Activated T-cell treated with anti-CD3 and anti-CD28 coated beads, Interleukin-2, amount 50 U/mL, for 72 hours (primary cell): ENCODE results near the gene DRD2. TPM values are rescaled to one million over a fixed set of nuclear protein-coding genes. Genes with fewer than 3 reads are reported as not detected.

Experiments
- ATAC-seq, 2 donors: fragments of 150-1000 bp; cut with Tn5 transposase; replicated peaks in 1 of 2; 2 replicates each; pipeline ENCODE4 v1.10.0; 2021; ENCODE audit warnings: moderate library complexity in 2 of 2, mild to moderate bottlenecking in 1 of 2
- DNase-seq, 2 donors: peaks; one replicate each; pipeline ENCODE4 v3.0.0; 2021 to 2022; ENCODE audit warnings: mixed read lengths in 1 of 2
- H3K27ac Mint-ChIP-seq: one replicate; pipeline ENCODE4 v1.8.0; 2022; ENCODE audit warnings: mild to moderate bottlenecking, moderate library complexity, mixed read lengths
- H3K27me3 Mint-ChIP-seq: one replicate; pipeline ENCODE4 v1.8.0; 2022; ENCODE audit warnings: low read depth, mixed read lengths
- H3K36me3 Mint-ChIP-seq, 2 donors: one replicate each; pipeline ENCODE4 v1.8.0; 2022; ENCODE audit warnings: mixed read lengths in 2 of 2, mild to moderate bottlenecking in 1 of 2; ENCODE audit not compliant: insufficient read depth in 2 of 2
- H3K4me1 Mint-ChIP-seq: one replicate; pipeline ENCODE4 v1.8.0; 2022; ENCODE audit warnings: low read depth, mixed read lengths
- H3K4me3 Mint-ChIP-seq, 2 donors: one replicate each; pipeline ENCODE4 v1.8.0; 2022; ENCODE audit warnings: mild to moderate bottlenecking in 2 of 2, mixed read lengths in 2 of 2, moderate library complexity in 2 of 2
- H3K9me3 Mint-ChIP-seq, 2 donors: one replicate each; pipeline ENCODE4 v1.8.0; 2022; ENCODE audit warnings: mixed read lengths in 2 of 2
- total RNA-seq, 2 donors: library from RNA; stranded (reverse); gene quantifications; one replicate each; pipeline ENCODE4 v1.2.3, GENCODE V29; 2022

Gene DRD2
- total RNA-seq, 2 donors from 2014 or later = 0.12 to 0.30 TPM

DNA sequence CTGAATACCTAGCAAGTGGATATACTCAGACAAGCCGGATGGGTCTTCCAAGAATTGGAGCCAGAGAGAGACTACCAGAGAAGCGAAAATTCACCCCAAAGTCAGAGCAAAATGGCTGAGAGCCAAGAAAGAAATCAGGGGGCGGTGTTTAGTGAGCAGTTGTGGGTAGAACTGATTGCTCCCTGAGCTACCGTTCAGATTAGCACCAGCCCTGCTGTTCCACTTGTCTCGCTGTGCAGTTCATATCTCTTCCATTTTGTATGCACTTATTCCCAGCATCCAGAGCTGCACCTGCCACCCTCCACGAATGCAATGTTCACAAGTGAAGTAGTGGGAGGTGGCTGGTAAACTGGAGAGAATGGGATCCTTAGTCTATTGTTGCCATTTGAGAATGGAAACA lies 25.5 kb downstream of the DRD2 start:
- no peak overlapping the region for H3K27ac Mint-ChIP-seq
- ATAC-seq = no peak
- no peaks in the 10 kb centered on the region for H3K36me3 Mint-ChIP-seq
- H3K9me3 Mint-ChIP-seq = no peaks in the 10 kb centered on the region
- no peak overlapping the region for H3K4me3 Mint-ChIP-seq
- peaks cover 8% of the 10 kb centered on the region for H3K27me3 Mint-ChIP-seq
- DNase-seq = no peak
- peaks cover 5% of the 10 kb centered on the region for H3K4me1 Mint-ChIP-seq

- H3K27ac Mint-ChIP-seq = no peak overlapping the region
- H3K4me3 Mint-ChIP-seq = no peak overlapping the region
- ATAC-seq (no peak), DNase-seq (no peak)
- peaks cover 5% of the 10 kb centered on the region for H3K4me1 Mint-ChIP-seq
- H3K9me3 Mint-ChIP-seq = no peaks in the 10 kb centered on the region
- H3K27me3 Mint-ChIP-seq = peaks cover 12% of the 10 kb centered on the region
- H3K36me3 Mint-ChIP-seq = no peaks in the 10 kb centered on the region
Observed at GRCh38 chr11:113448316-113448677, 26.9 kb downstream of the DRD2 start.

- Mint-ChIP-seq H3K9me3 (no peaks in the 10 kb centered on the region), H3K4me1 (peaks cover 5% of the 10 kb centered on the region), H3K27me3 (peaks cover 17% of the 10 kb centered on the region), H3K36me3 (no peaks in the 10 kb centered on the region), H3K27ac (no peak overlapping the region), H3K4me3 (no peak overlapping the region)
- no peak for DNase-seq
- peak; percentile 47 to 56 for ATAC-seq
Observed at GRCh38 chr11:113447621-113448315, 27.4 kb downstream of the DRD2 start.

DNA sequence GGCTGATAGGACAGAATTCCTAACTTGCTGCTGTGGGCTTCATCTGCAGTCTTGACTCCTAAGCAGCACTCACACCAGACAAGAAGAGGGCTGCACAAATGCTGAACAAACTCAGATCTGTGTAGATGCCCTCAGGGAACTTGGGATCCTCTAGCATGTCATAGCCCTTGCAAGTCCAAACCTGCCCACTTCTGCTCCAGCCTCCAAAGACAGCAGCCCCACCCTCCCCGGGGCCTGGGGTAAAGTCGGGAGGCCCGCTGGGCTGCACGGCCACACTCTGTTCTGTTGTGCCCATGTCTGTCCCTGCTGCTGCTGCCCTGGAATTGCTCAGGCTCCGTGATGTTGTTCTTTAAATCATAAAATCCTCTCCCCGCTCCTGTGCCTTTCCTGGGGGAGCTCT lies 28.3 kb downstream of the DRD2 start:
- no peak overlapping the region for H3K4me3 Mint-ChIP-seq

DNA sequence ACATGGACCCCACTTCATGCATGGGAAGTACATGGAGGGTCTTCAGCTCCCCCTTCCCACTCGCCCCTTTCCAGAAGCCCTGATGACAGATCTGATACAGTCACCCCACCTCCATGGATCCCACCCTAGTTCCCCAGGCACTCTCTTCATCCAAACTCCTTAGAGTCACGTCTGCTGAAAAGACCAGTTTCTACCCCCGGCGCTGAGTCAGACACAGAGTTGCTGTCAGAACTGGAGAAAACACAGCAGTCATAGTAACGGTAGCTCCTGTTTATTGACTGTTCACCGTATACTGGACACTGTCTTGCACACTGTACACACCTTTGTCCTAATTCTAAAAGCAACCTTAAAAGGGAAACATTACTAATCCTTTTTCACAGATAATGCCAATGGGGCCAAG lies 29.1 kb downstream of the DRD2 start:
- no peak overlapping the region for H3K27ac Mint-ChIP-seq

More for the DNA sequence above, 28.3 kb downstream of the DRD2 start:
- Mint-ChIP-seq H3K27me3 (peaks cover 25% of the 10 kb centered on the region), H3K4me1 (peaks cover 5% of the 10 kb centered on the region), H3K9me3 (no peaks in the 10 kb centered on the region), H3K36me3 (no peaks in the 10 kb centered on the region), H3K27ac (no peak overlapping the region)
- ATAC-seq (no peak), DNase-seq (no peak)

DNA sequence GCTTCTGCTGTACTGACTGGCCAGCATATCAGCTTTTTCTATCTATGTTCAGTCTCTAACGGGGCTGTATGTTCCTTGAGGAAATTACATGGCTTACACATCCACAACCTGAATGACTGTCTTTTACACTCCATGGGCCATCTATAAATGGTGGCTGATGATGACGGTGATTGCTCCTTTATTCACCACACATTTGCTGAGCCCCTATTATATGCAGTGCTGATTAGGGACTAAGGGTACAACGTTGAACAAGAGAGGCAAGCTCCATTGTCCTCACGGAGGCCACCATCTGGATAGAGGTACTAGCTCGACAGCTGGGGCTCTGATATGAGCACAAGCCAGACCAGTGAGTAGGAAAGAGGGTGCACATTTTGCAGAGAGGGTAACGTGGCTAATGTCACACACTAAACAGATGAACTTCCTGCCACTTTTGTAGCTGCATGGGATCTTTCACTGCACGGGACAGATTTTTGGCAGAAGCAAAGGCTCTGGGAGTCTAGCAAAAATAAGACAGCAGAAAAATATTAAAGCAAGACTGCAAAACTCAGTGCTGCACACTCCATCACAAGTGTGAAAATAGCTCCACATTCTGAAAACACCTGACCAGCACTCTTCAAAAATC lies 30.6 kb downstream of the DRD2 start:
- H3K36me3 Mint-ChIP-seq = no peaks in the 10 kb centered on the region
- H3K27ac Mint-ChIP-seq = no peak overlapping the region
- ATAC-seq = no peak
- no peak overlapping the region for H3K4me3 Mint-ChIP-seq
- peaks cover 5% of the 10 kb centered on the region for H3K4me1 Mint-ChIP-seq
- H3K9me3 Mint-ChIP-seq = no peaks in the 10 kb centered on the region
- H3K27me3 Mint-ChIP-seq = peaks cover 34% of the 10 kb centered on the region
- DNase-seq = no peak

More for the DNA sequence above, 29.1 kb downstream of the DRD2 start:
- Mint-ChIP-seq H3K9me3 (no peaks in the 10 kb centered on the region), H3K4me1 (peaks cover 5% of the 10 kb centered on the region), H3K4me3 (peak overlapping the region in 1 of 2 donors; percentile 15), H3K27me3 (peaks cover 25% of the 10 kb centered on the region), H3K36me3 (no peaks in the 10 kb centered on the region)
- peak; percentile 50 to 92 for ATAC-seq
- DNase-seq = peak; percentile 12 to 45

DNA sequence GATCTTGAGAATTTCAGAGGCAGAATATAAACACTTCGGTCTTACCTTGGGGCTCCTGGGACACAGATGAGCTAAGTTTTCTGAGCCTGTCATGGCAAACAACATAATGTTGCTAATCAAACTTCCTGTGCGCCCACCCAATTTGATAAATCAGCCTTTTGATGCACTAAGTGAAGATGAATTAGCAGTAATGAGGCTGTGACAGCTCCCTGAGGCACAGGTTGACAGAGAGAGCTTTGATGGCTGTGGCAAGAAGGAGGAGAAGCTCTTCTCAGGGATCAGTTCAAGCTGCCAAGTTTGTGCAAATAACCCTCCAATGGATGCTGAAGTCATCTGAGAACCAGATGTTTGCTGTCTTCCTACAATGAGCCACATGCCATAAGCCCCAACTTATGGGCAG lies 34.4 kb downstream of the DRD2 start:
- no peaks in the 10 kb centered on the region for H3K36me3 Mint-ChIP-seq
- ATAC-seq (no peak), DNase-seq (no peak)
- no peak overlapping the region for H3K4me3 Mint-ChIP-seq
- H3K9me3 Mint-ChIP-seq = no peaks in the 10 kb centered on the region
- no peaks in the 10 kb centered on the region for H3K4me1 Mint-ChIP-seq
- H3K27me3 Mint-ChIP-seq = peaks cover 26% of the 10 kb centered on the region
- no peak overlapping the region for H3K27ac Mint-ChIP-seq

DNA sequence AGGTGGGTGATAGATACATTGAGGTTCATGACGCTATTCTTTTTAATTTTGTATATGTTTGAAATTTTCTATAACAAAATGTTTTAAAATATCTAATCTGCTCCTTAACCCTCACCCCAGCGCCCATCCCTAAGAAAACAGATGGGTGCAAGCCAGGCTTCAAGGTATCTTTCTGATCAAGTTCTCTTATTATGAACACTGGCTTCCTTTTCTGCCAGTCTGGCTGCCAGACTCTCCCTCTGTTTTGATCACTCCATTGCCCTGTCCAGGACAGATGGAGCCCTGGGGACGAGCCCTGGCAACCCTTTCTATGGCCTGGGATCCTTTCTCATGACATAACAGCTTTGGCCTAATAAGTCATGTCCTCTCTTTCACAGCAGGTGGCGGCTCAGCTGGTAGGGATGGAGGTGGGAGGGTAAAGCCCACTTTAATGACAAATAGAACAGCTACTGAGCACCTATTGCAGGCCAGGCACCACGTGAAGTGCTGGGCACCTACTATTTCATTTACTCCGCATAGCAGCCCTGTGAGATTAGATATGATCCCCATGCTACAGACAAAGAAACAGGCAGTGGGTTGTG lies 38.4 kb downstream of the DRD2 start:
- no peak overlapping the region for H3K27ac Mint-ChIP-seq
- H3K36me3 Mint-ChIP-seq = no peaks in the 10 kb centered on the region
- no peaks in the 10 kb centered on the region for H3K9me3 Mint-ChIP-seq
- peaks cover 14% of the 10 kb centered on the region for H3K27me3 Mint-ChIP-seq
- no peak for DNase-seq
- no peaks in the 10 kb centered on the region for H3K4me1 Mint-ChIP-seq
- ATAC-seq = no peak
- no peak overlapping the region for H3K4me3 Mint-ChIP-seq

DNA sequence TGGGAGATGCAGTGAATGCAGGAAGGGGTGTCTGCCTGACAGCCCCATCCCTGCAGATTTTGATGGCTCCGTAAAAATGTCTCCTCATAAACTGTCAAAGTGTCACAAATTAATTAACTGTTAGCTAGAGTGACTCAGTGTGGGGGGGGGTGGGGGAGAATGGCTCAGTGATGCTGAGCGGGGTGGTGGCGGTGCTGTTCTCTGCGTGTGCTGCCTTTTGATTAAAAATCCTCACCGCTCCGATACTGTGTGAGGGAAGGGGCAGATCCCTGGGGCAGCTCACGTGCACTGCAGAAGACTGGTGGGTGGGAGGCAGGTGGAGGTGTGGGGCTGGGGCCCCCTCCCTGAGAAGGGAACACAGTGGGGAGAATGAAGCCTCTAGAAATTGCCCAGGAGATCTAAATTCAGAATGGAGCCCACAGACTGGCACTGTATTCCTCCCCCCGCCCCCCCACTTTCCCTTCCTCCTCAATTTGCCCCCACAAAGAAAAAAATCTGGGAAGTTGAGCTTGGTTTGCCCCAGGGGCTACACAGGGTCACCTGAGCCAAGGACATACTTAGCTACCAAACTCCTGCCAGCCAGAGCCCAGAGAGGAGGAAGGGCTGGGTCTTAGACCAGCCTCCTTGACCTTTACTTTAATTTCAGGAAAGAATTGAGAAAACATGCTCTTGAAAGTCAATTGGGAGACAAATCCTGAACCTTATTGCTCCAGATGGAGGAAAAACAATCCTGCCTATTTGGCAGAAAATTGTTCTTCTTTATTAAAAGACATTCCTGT lies 39.8 kb downstream of the DRD2 start:
- Mint-ChIP-seq H3K27me3 (peaks cover 8% of the 10 kb centered on the region), H3K4me1 (no peaks in the 10 kb centered on the region), H3K9me3 (no peaks in the 10 kb centered on the region), H3K36me3 (no peaks in the 10 kb centered on the region), H3K4me3 (no peak overlapping the region), H3K27ac (no peak overlapping the region)
- no peak for ATAC-seq
- no peak for DNase-seq

GRCh38 chr11:113431746-113432145 lies 43.5 kb downstream of the DRD2 start:
- Mint-ChIP-seq H3K36me3 (no peaks in the 10 kb centered on the region), H3K27ac (no peak overlapping the region), H3K4me1 (no peaks in the 10 kb centered on the region), H3K9me3 (no peaks in the 10 kb centered on the region), H3K27me3 (peaks cover 6% of the 10 kb centered on the region), H3K4me3 (no peak overlapping the region)
- ATAC-seq (no peak), DNase-seq (no peak)

GRCh38 chr11:113426686-113427085 lies 48.5 kb downstream of the DRD2 start:
- Mint-ChIP-seq H3K27me3 (no peaks in the 10 kb centered on the region), H3K27ac (no peak overlapping the region), H3K36me3 (no peaks in the 10 kb centered on the region), H3K4me3 (no peak overlapping the region), H3K9me3 (no peaks in the 10 kb centered on the region), H3K4me1 (no peaks in the 10 kb centered on the region)
- no peak for ATAC-seq
- DNase-seq = no peak

DNA sequence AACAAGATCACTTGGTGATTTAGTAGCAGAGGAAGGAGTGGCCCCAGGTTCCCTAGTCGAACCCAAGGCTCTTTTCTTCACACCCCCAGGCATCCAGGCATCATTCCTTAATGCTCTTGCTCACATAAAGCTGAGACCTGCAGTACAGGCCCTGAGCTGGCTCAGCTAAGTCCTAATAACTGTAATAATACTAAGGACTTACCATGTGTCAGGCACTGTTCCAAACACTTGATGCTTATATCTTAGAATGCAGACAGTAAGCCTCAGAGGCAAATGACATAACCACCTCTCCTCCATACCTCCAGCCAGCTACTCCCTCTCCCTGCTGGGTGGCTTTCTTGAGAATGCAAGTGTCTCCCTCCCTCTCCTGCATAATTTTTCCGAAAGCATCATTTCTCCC lies 54.4 kb downstream of the DRD2 start:
- no peaks in the 10 kb centered on the region for H3K36me3 Mint-ChIP-seq

GRCh38 chr11:113419454-113420003 lies 55.7 kb downstream of the DRD2 start:
- ATAC-seq (no peak), DNase-seq (no peak)
- no peak overlapping the region for H3K4me3 Mint-ChIP-seq
- no peaks in the 10 kb centered on the region for H3K4me1 Mint-ChIP-seq
- H3K27ac Mint-ChIP-seq = no peak overlapping the region
- peaks cover 6% of the 10 kb centered on the region for H3K27me3 Mint-ChIP-seq
- H3K36me3 Mint-ChIP-seq = no peaks in the 10 kb centered on the region
- H3K9me3 Mint-ChIP-seq = peaks cover 0 to 2% of the 10 kb centered on the region in 2 donors

More for the DNA sequence above, 54.4 kb downstream of the DRD2 start:
- Mint-ChIP-seq H3K27me3 (peaks cover 6% of the 10 kb centered on the region), H3K27ac (no peak overlapping the region), H3K9me3 (no peaks in the 10 kb centered on the region), H3K4me3 (no peak overlapping the region), H3K4me1 (no peaks in the 10 kb centered on the region)
- no peak for DNase-seq
- no peak for ATAC-seq
